Fibroblast of peridontal ligament (primary cell): ENCODE data around the gene FRYL.
"Not testable (repeated sequence)": the region's sequence is repeated elsewhere in the genome, so short reads cannot be mapped to it uniquely, and the experiment has no call there.

Experiments used
- DNase-seq: peaks from one replicate; pipeline ENCODE4 v3.0.0-alpha.2; 2010; ENCODE audit errors: extremely low read depth

FRYL gene

DNA sequence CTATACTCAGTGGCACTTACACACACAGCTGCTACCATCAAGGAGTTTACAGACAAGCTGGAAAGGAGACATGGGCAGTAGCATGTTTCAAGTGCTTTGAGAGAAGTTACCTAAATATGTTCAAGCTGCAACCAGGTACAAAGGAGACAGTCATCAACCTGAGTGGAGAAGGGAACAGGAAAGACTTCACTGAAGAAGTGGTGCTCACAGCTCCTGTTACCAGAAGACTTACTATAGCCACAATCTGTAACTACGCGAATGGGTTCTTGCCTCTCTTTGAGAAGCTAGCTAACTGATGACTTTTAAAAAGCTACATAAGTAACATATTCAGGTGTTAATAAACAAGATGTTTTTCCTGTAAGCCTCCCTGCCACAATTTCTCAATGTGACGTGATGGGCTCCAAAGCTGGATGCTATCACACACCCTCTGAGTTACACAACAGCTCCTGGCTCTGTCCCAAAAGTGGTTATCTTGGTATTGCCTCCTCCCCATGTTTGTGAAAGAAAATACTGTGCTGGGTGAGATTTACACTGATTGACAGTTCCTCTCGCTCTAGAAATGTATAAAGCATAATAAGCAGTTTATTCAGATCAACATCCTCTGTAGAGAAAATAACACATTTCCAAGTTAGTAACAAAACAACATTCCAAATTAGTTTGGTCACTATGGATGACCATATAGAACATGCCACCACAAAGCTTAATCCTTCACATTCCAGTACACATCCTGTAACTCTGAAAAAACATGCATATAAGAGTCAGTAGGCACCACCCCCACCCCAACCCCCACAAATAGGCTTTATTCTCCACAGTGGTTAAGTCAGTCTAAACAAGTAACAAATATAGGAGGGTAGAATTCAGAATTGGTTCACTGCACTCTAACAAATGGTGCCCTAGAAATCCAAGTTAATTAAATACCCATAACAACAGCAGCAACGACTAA is 81.8 kb downstream of the FRYL start:
- peak; percentile 90 for DNase-seq

- DNase-seq = not testable (repeated sequence)
Observed at GRCh38 chr4:48697516-48697915, 82.6 kb downstream of the FRYL start.

DNA sequence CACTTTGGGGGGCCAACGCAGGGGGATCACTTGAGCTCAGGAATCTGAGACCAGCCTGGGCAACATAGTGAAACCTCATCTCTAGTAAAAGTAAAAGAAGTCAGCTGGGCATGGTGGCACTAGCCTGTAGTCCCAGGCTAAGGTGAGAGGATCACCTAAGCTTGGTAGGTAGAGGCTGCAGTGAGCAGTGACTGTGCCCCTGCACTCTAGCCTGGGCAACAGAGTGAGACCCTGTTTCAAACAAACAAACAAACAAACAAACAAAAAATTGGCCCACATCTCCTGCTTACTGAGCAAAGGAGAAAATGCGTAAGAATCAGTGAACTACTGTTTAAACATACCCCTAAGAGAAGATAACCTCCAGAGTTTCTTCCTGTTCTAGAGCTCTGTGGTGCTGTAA is 85.3 kb downstream of the FRYL start:
- no peak for DNase-seq

- no peak for DNase-seq
Observed at GRCh38 chr4:48693856-48694574, 86.1 kb downstream of the FRYL start.

DNA sequence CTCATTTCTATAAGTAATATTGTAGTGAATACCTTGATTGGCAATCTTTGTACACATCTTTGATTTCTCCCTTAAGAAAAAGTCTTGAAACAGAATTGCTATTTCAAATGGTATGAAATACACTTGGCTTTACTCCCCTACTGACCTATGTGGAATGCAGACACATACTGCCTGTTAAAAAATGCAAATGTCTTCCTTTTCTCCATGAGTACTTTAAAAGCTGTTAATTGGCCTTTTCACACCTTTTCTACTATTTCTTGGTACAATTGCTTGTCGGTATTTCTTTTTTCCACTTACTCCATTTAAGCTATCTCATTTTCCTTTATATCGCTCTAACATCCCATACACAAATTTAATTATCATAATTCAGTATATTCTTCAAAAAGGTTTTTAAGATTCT is 87.2 kb downstream of the FRYL start:
- no peak for DNase-seq

DNA sequence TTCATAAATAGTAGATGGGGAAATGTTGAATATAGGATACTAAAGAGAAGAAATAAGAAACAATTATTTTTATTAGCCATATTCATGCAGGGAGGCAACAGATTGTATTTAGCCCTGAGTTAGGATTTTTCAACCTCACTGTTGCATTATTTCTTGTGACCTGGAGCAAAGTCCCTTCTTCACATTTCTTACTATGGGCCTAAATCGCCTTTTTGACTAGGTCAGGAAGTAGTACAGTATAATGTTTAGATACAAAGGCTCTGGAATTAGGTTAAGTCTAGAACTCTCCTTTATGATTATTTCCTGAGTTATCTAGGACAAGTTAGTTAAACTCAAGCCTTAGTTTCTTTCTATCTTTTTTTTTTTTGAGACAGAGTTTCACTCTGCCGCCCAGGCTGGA is 88.0 kb downstream of the FRYL start:
- DNase-seq = no peak

GRCh38 chr4:48688953-48689352 is 91.1 kb downstream of the FRYL start:
- DNase-seq = no peak

- DNase-seq = no peak
Observed at GRCh38 chr4:48687313-48688051, 92.6 kb downstream of the FRYL start.

DNA sequence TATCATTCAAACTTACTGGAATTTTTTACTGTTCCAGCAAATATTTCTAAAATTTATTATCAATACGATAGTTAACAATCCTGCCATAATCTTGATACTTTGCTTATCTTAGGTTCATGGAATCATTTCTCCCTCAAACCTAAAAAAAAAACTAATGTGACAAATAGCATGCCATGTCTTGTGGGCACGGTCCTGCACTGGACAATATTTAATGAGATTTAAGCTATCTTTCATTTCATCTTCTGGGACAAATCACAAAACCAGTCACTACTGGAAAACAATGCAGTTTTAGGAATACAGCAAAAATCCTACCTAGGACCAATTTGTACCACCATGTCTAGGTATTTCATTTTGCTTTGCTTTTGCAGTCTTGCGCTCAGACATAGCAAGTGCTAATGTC is 93.7 kb downstream of the FRYL start:
- no peak for DNase-seq

DNA sequence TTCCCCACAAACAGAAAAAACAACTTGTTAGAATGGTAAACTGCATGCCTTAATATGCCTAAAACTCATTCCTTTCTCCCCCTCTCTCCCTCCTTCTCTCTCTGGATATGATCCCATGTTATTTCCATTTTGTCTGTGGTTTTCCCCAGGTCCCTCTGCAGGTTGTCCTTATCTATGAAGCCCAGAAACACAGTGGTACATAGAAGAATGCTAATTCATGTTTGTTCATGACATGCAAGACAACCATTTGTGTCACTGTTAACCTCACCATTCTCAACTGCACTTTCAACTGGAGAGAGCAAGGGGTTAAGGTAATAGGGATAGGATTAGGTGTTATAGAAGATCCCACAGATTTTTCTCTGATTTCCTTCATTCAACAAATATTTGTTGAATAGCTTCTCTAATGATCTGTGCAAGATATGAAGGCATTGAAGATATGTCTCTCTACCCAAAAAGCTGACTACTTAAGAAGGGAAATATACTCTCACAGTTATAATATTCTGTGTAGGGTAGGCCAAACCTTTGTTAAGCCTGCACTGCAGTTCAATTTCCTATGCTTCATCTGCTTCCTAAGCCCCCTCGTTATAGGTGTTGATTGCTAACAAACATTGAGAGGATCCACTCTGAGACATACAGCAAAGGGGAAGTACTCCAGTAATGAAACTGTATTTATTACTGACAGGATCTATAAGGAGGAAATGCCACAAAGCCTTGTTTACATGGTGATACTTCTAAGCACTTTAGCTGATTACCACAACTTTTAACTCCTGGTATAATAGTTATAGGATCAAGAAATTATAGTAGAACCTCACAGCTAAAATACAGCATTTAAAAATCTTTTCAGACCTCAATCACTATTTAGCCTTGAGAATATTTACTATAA is 96.1 kb downstream of the FRYL start:
- no peak for DNase-seq

GRCh38 chr4:48682870-48683269 is 97.2 kb downstream of the FRYL start:
- DNase-seq = not testable (repeated sequence)

GRCh38 chr4:48681856-48682255 is 98.2 kb downstream of the FRYL start:
- peak; percentile 69 for DNase-seq

DNA sequence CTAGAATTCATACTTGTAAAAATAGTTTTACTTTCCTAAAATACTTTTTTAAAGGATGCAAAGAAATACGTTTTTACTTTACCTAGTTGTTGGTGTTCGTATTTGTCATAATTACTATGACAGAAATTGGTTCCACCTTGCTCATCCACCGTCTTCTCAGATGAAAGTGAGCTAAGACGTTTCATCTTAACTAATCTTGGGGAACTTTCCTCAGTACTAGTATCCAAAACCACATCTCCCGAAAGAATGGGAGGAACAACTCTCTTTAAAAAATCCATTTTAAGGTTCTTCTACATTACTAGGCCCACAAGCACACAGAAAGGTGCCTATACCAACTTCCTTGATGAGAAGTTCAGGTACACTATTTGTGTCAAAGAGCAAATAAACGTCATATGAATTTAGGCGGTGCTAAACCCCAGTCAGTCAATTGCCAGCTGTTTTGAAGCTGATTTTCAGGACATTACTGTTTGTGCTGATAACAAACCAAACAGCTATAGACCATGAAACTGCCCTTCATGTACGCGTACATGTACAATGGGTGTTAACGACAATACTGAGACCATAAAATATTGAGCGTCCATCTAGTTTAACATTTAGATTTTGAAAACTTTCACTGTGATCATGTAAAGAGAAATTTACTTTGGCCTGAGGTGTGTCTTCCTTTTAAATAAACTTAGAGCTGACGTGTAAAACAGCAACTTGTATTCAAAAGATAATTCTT is 99.1 kb downstream of the FRYL start:
- no peak for DNase-seq

DNA sequence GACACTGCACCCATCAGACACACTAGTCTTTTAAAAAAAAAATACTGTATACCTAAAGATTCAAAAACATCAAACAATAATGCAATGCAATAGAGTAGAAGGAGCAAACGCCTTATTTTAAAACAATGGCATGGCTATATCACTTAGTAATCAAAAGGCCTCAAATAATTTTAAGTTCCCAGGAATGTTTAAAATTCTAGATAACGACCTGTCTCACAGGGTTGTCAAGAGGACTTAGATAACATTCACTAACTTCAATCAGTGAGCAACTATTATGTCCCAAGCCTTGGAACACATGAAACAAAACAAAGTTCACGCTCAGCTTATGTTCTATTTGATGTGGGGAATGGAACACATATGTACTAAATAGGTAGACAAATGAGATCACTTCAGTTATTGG is 106.5 kb downstream of the FRYL start:
- DNase-seq = no peak

DNA sequence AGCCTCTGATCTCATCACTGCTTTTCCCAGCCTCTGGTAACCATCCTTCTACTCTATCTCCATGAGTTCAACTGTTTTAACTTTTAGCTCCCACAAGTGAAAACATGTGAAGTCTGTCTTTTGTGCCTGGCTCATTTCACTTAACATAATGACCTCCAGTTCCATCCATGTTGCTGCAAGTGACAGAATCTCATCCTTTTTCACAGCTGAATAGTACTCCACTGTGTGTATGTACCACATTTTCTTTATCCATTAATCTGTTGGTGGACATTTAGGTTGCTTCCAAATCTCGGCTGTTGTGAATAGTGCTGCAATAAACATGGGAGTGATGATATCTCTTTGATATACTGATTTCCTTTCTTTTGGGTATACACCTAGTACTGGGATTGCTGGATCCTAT is 109.5 kb downstream of the FRYL start:
- DNase-seq = no peak

- no peak for DNase-seq
Observed at GRCh38 chr4:48669086-48669485, 111.0 kb downstream of the FRYL start.

GRCh38 chr4:48668254-48669017 is 111.6 kb downstream of the FRYL start:
- DNase-seq = no peak

DNA sequence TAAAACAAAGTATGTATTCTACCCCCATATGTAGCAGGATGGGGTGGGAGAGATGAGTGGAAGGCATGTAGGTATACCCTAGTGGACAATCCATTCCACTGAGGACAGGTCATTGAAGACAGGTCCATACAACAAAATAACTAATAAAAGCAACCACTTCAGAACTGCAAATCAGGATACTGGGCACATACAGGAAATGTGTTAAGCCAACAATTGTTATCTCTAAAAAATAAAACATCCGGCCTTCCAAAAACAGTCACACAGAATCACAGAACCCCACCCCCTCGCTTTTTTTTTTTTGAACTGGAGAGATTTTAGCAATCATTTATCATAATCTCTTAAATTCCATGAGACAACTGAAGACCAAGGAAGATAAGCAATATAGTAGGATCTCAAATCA is 112.9 kb downstream of the FRYL start:
- DNase-seq = no peak

- DNase-seq = no peak
Observed at GRCh38 chr4:48665555-48666186, 114.4 kb downstream of the FRYL start.
